ENCODE data around the gene SLC22A6.

The SLC22A6 gene

DNA sequence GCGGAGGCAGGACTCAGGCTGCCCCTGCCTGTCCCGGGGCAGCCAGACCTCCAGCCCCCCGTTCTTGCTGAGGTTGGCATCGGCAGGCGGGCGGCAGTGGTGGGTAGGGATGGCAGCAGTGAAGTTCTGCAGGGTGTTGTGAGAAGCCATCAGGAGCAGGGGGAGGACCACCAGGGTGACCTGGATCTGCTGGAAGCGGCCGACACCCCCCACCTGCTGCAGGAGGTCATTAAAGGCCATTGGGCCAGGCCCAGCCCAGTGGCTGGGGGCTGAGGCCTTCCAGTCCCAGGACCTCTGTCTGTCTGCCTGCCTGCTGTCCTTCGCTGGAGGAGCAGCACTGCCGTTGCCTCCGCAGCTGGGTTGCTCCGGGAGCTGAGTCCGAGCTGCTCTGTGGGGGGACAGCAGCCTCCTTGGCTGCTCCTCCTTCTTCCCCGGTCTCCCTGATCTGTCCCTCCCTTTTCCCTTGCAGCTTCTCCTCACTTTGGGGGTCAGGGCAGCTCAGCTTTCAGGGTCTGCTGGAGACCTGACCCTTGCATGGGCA is at the start of gene SLC22A6:
Gene SLC22A6 (minus strand): TSS at position 517 of the 541 bp plus-strand sequence. CDS start 277 bp downstream, at position 240.
- ATAC-seq (no peak), DNase-seq (no peak)

GRCh38 chr11:63032457-63032856 is 47.7 kb upstream of the SLC22A6 start:
- ATAC-seq (no peak), DNase-seq (no peak)

GRCh38 chr11:63023841-63024648 is 39.3 kb upstream of the SLC22A6 start:
- ATAC-seq, result peak; percentile 74
- DNase-seq, result peak; percentile 91

- DNase-seq (no peak), ATAC-seq (no peak)
Observed at GRCh38 chr11:63023222-63023814, 38.6 kb upstream of the SLC22A6 start.

- ATAC-seq (no peak), DNase-seq (no peak)
Observed at GRCh38 chr11:63022441-63022840, 37.7 kb upstream of the SLC22A6 start.

DNA sequence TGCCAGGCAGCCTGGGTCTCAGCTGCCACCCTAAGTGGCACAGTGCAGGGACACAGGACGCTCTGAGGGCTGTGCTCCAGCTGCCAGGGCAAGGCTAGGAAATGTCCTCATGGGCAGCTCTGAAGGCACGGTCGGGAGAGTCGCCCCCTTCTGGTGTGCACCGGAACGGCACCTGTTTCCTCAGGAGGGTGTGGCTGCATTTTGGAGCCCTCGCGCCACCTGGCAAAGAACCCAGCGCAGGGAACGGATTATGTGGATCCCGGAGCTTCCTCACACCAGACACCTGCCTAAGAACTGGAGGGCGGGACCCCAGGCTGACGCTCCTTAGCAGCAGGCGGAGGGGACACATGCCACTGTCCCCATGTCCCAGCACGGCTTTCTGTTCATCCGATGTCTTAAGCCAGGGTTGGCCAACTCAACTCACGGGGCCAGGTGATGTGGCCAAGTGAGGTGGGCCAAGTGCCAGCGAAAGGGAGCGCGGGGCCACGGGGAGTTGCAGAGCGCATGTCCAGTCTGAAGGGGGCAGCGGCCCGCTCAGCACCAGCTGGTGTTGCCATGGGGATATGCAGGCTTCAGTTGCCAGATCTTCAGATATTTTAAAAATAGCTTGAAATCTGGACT is 36.0 kb upstream of the SLC22A6 start:
- ATAC-seq (peak; percentile 51), DNase-seq (peak; percentile 54)

- ATAC-seq (no peak), DNase-seq (no peak)
Observed at GRCh38 chr11:63019506-63019905, 34.7 kb upstream of the SLC22A6 start.

DNA sequence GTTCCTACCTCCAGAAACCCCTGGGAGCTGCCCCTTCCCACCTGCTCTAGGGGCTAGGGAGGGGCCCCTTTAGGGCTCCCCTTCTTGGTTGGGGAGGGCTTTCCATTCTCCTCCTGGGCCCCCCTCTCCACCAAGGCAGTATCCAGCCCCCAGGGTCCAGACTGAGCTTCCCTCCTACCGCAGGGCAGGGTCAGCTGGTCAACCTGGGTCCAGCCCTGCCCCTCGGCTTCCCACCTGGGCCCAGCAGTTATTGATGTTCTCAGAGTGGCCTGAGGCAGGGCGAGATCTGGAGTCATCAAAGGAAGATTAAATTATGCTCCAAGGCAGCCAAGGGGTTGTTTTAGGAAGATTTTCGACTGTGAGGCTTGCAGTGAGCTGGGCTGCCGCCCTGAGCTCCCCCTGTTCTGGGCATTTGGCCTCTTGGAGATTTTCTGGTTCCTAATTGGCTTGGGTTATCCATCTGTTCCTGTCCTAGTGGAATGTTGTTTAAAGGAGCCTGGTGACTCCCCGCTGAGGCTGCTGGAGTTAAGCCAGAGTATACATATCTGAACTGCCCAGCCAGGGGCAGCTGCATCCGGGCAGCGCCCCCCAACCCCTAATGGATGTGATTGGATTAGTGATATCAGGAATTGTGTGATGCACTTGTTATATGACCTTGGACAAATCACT is 32.7 kb upstream of the SLC22A6 start:
- no peak for ATAC-seq
- no peak for DNase-seq

- ATAC-seq (no peak), DNase-seq (no peak)
Observed at GRCh38 chr11:63015521-63016215, 30.9 kb upstream of the SLC22A6 start, which contains the start of gene SLC22A8. TSS of gene SLC22A8 (minus strand) at chr11:63015841. CDS start at chr11:63014958, 883 bp downstream.

- no peak for ATAC-seq
- DNase-seq, result no peak
Observed at GRCh38 chr11:63014408-63015055, 29.8 kb upstream of the SLC22A6 start.

GRCh38 chr11:63012839-63013238 is 28.1 kb upstream of the SLC22A6 start:
- DNase-seq (no peak), ATAC-seq (no peak)

GRCh38 chr11:63012430-63012829 is 27.7 kb upstream of the SLC22A6 start:
- DNase-seq, result no peak
- no peak for ATAC-seq

GRCh38 chr11:63010934-63011439 is 26.2 kb upstream of the SLC22A6 start:
- DNase-seq (no peak), ATAC-seq (no peak)

DNA sequence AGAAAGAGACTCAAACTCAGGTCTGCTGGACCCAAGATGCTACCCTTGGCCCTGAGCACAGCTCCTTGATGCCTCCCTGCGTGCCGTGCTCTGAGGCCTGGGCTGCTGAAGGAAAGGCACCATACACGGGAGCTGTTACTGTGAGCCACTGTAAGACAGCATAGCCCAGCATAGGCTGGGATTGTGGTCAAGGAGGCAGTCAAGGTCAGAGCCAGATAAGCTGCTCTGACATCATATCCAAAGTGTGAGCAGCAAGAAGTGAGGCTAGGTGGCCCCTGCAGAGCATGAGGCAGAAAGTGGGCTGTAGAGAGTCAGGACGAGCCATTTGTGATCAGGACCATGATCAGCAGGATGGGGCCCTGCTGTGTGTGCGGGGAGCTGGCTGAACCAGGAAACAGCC is 23.2 kb upstream of the SLC22A6 start:
- ATAC-seq, result no peak
- DNase-seq, result no peak

- ATAC-seq, result no peak
- DNase-seq, result no peak
Observed at GRCh38 chr11:63001456-63001855, 16.7 kb upstream of the SLC22A6 start.

GRCh38 chr11:62999649-63000048 is 14.9 kb upstream of the SLC22A6 start:
- no peak for ATAC-seq
- DNase-seq, result no peak

GRCh38 chr11:62999156-62999555 is 14.4 kb upstream of the SLC22A6 start:
- DNase-seq (no peak), ATAC-seq (no peak)

DNA sequence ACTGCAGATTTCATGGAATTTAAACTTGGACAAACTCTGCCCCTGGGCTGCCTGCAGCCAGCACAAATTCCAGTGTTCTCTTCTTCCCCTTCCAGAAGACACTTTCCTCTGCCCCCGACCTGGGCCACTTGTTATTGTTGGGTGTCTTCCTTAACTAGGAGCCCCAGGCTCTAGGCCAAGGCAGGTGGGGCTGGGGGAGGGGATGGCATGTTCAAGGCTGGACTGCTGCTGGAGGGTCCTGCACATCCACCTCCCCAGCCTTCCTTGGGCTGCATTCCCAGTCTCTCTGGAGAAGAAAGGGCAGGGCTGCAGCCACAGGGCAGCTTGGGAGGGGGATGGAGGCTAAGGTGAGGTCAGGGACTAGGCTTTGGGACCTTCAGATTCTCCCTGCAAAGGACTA is 11.5 kb upstream of the SLC22A6 start:
- ATAC-seq (no peak), DNase-seq (no peak)

- ATAC-seq, result no peak
- DNase-seq, result no peak
Observed at GRCh38 chr11:62994775-62995174, 10.0 kb upstream of the SLC22A6 start.

DNA sequence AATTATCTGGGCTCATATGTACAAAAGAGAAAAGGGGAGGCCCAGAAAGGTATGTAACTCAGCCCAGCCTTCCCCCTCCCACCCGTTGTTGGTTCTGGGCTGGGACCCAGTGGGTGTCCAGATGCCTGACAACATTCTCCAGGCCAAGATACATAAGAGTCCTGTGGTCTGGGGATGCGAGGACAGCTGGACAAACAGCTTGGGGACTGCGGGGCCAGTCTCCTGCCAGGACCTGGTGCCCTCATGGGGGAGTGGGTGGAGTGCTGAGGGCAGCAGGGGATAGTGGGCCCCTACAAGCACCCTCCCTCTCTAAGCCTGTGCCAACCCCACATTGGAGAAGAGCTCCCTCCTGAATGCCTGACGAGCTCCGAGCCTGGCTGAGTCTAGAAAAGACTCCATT is 3.5 kb upstream of the SLC22A6 start:
- DNase-seq (no peak), ATAC-seq (no peak)

Measured in stimulated activated naive CD8-positive, alpha-beta T cell treated with anti-CD3 and anti-CD28 coated beads, Interleukin-15, Interleukin-2, amounts not matched to agents 100 U/mL and 50 U/mL, for 24 hours (primary cell).